OCI-LY3 (cell line): ENCODE measurements around the gene CDHR4.

Experiments used
- H2AFZ ChIP-seq: fragments of 200-600, 300-600 bp; shearing (Covaris generic); 2 replicates; pipeline ENCODE4 v1.6.0; 2014; ENCODE audit warnings: antibody characterized with exemption, low read depth, low read length
- H3K27ac ChIP-seq: fragments of 200-600, 300-600 bp; sonication (generic); 2 replicates; pipeline ENCODE4 v1.5.1; 2014; ENCODE audit warnings: mild to moderate bottlenecking, low read length, moderate library complexity, mixed read lengths
- H3K27me3 ChIP-seq: fragments of 200-600, 300-600 bp; sonication (generic); 2 replicates; pipeline ENCODE4 v1.6.1; 2014; ENCODE audit warnings: low read depth, low read length, mixed read lengths
- H3K36me3 ChIP-seq: fragments of 200-600, 300-600 bp; sonication (generic); replicated peaks from 2 replicates; pipeline ENCODE3; 2014; ENCODE audit warnings: low read depth, low read length, mixed read lengths
- H3K4me1 ChIP-seq: fragments of 300-600, 200-600 bp; sonication (generic); 2 replicates; pipeline ENCODE4 v1.6.1; 2014; ENCODE audit warnings: low read length, mixed read lengths
- H3K4me2 ChIP-seq: fragments of 200-600, 300-600 bp; sonication (generic); 2 replicates; pipeline ENCODE4 v1.6.1; 2014; ENCODE audit warnings: low read length, mixed read lengths
- H3K4me3 ChIP-seq: fragments of 300-600, 200-600 bp; sonication (generic); 2 replicates; pipeline ENCODE4 v1.5.1; 2014; ENCODE audit warnings: antibody characterized with exemption, mild to moderate bottlenecking, low read length, moderate library complexity
- H3K79me2 ChIP-seq: fragments of 300-600, 200-600 bp; shearing (Covaris generic); 2 replicates; pipeline ENCODE4 v1.6.1; 2014; ENCODE audit warnings: mild to moderate bottlenecking, low read length, mixed read lengths
- H3K9ac ChIP-seq: fragments of 300-600, 200-600 bp; shearing (Covaris generic); 2 replicates; pipeline ENCODE4 v1.6.0; 2014; ENCODE audit warnings: mild to moderate bottlenecking, low read length, moderate library complexity
- H3K9me3 ChIP-seq: fragments of 200-600, 300-600 bp; shearing (Covaris generic); 2 replicates; pipeline ENCODE4 v1.6.1; 2014; ENCODE audit warnings: low read length, mixed read lengths; ENCODE audit not compliant: insufficient read depth
- H4K20me1 ChIP-seq: fragments of 200-600, 300-600 bp; sonication (generic); 2 replicates; pipeline ENCODE4 v1.6.1; 2016; ENCODE audit warnings: low read length, mixed read lengths; ENCODE audit not compliant: insufficient read depth
- EZH2phosphoT487 ChIP-seq: fragments of 200-600 bp; shearing (Covaris generic); IDR thresholded peaks from 2 replicates; pipeline ENCODE4 v1.6.1; 2018; ENCODE audit warnings: antibody characterized with exemption, mixed run types, low read depth
- TF ChIP-seq, protein P1 (sequence below): fragments of 200-600, 300-600 bp; sonication (generic); IDR thresholded peaks from 2 replicates; pipeline ENCODE4 v1.5.1; 2014; ENCODE audit warnings: antibody characterized with exemption, low read length, low read depth

The CDHR4 gene

DNA sequence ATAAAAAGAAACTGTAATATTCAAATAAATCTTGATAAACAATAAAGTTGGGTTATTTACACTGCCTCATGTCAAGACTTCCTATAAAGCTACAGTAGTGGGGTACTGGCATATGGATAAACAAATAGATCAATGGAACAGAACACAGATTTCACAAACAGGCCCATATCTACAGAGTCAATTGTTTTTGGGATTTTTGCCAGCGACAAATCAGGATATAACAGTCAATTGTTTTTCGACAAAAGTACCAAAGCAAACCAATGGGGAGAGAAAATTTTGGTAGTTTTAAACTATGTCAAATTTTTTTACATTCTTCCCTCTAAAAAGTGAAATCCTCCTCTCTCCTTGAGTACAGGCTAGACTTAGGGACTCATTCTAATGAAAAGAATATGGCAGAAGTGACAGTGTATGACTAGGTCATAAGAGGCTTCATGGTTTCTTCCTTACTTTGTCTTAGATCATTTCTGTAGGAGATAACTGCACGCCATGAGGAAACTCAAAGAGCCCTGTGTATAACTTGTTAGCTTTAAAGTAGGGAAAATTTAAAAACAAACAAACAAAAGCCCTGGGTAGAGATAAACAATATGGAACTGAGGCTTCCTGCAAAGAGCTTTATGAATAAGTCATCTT is 30.3 kb downstream of the CDHR4 start:
- Histone ChIP-seq H3K27ac (no peak overlapping the region), H2AFZ (no peak overlapping the region), H3K27me3 (no peaks in the 10 kb centered on the region), H3K79me2 (peaks cover 83% of the 10 kb centered on the region), H3K4me1 (no peaks in the 10 kb centered on the region), H3K9me3 (no peaks in the 10 kb centered on the region), H3K9ac (no peak overlapping the region), H3K4me3 (no peak overlapping the region), H4K20me1 (peaks cover 23% of the 10 kb centered on the region), H3K36me3 (peaks cover 9% of the 10 kb centered on the region), H3K4me2 (no peak overlapping the region)
- TF ChIP-seq EZH2phosphoT487 = no peak
- TF ChIP-seq, protein P1, sequence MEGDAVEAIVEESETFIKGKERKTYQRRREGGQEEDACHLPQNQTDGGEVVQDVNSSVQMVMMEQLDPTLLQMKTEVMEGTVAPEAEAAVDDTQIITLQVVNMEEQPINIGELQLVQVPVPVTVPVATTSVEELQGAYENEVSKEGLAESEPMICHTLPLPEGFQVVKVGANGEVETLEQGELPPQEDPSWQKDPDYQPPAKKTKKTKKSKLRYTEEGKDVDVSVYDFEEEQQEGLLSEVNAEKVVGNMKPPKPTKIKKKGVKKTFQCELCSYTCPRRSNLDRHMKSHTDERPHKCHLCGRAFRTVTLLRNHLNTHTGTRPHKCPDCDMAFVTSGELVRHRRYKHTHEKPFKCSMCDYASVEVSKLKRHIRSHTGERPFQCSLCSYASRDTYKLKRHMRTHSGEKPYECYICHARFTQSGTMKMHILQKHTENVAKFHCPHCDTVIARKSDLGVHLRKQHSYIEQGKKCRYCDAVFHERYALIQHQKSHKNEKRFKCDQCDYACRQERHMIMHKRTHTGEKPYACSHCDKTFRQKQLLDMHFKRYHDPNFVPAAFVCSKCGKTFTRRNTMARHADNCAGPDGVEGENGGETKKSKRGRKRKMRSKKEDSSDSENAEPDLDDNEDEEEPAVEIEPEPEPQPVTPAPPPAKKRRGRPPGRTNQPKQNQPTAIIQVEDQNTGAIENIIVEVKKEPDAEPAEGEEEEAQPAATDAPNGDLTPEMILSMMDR = no peak

DNA sequence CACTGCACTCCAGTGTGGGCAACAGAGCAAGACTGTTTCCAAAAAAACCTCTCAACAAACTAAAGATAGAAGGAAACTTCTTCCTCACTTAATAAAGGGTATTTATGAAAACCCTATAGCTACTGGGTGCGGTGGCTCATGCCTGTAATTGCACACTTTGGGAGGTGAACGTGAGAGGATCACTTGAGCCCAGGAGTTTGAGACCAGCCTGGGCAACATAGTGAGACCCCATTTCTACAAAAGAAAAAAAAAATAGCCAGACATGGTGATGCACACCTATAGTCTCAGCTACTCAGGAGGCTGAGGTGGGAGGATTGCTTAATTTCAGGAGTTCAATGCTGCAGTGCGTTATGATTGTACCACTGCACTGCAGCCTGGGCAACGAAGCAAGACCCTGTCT is 35.7 kb downstream of the CDHR4 start:
- Histone ChIP-seq H3K9me3 (no peaks in the 10 kb centered on the region), H3K4me3 (no peak overlapping the region), H3K79me2 (peaks cover 67% of the 10 kb centered on the region), H2AFZ (no peak overlapping the region), H3K27me3 (no peaks in the 10 kb centered on the region), H3K9ac (no peak overlapping the region), H3K4me2 (no peak overlapping the region), H4K20me1 (peaks cover 17% of the 10 kb centered on the region; the same call in 1 of the 2 replicates), H3K4me1 (no peaks in the 10 kb centered on the region), H3K36me3 (peaks cover 4% of the 10 kb centered on the region), H3K27ac (no peak overlapping the region)
- TF ChIP-seq, protein P1 = no peak
- TF ChIP-seq EZH2phosphoT487 = no peak

DNA sequence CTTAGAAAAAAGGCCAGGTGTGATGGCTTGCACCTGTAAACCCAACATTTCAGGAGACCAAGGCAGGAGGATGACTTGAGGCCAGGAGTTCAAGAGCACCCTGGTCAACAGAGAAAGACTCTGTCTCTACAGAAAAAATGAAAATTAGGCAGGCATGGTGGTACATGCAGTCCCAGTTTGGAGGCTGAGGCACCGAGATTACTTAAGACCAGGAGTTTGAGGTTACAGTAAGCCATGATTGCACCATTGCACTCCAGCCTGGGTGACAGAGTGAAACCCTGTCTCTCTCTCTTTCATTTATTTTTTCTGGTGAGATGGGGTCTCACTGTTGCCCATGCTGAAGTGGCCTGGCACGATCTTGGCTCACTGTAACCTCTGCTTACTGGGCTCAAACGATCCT is 38.0 kb downstream of the CDHR4 start:
- no peaks in the 10 kb centered on the region for H3K4me1 ChIP-seq
- TF ChIP-seq EZH2phosphoT487 = no peak
- TF ChIP-seq, protein P1 = no peak
- H3K79me2 ChIP-seq = peaks cover 58% of the 10 kb centered on the region
- no peaks in the 10 kb centered on the region for H3K9me3 ChIP-seq
- H3K9ac ChIP-seq = no peak overlapping the region
- peaks cover 24% of the 10 kb centered on the region for H4K20me1 ChIP-seq
- H3K4me2 ChIP-seq = no peak overlapping the region
- no peaks in the 10 kb centered on the region for H3K27me3 ChIP-seq
- no peak overlapping the region for H3K4me3 ChIP-seq
- no peak overlapping the region for H3K27ac ChIP-seq
- H2AFZ ChIP-seq = no peak overlapping the region
- H3K36me3 ChIP-seq = peaks cover 4% of the 10 kb centered on the region

DNA sequence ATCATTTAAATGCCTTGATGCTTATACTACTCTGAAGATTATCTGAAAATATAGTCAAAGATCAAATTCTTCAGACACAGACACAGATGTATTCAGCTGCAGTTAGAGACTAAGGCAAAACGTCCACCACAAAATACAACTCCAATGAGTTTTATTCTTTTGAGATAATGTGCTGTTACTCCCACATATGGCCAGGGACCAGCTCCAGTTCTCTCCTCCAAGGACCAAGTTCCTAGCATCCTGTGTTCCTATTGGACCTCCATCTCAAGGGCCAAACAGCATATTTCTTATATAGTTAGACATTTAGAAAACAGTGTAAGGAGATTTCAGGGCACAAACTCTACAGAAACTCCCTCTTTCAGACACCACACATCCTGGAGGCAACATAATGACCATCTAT is 40.4 kb downstream of the CDHR4 start:
- TF ChIP-seq, protein P1 = no peak
- TF ChIP-seq EZH2phosphoT487 = no peak
- Histone ChIP-seq H3K36me3 (no peaks in the 10 kb centered on the region), H3K27me3 (no peaks in the 10 kb centered on the region), H2AFZ (no peak overlapping the region), H3K4me2 (no peak overlapping the region), H3K4me1 (no peaks in the 10 kb centered on the region), H3K4me3 (no peak overlapping the region), H3K27ac (no peak overlapping the region), H3K9ac (no peak overlapping the region), H3K9me3 (no peaks in the 10 kb centered on the region), H4K20me1 (peaks cover 22% of the 10 kb centered on the region), H3K79me2 (peaks cover 56% of the 10 kb centered on the region)
